Ascending aorta (tissue), 2 donors: ENCODE measurements around the gene ZC2HC1C. TPM values are rescaled to one million over a fixed set of nuclear protein-coding genes. Genes with fewer than 3 reads are reported as not detected.

Experiments used
- DNase-seq, 2 donors: peaks; one replicate each; pipeline ENCODE4 v3.0.0-alpha.2; 2019; ENCODE audit warnings: low spot score in 2 of 2
- H3K27ac ChIP-seq, 2 donors: fragments of 200-600 bp; sonication (generic); one replicate each; pipeline ENCODE4 v1.5.1; 2016 to 2017; ENCODE audit warnings: mild to moderate bottlenecking in 1 of 2
- H3K27me3 ChIP-seq: fragments of 200-600 bp; sonication (generic); one replicate; pipeline ENCODE4 v1.5.1; 2017
- H3K36me3 ChIP-seq, 2 donors: fragments of 200-600 bp; sonication (generic); one replicate each; pipeline ENCODE4 v1.5.1; 2016
- H3K4me1 ChIP-seq, 2 donors: fragments of 200-600 bp; sonication (generic); one replicate each; pipeline ENCODE4 v1.5.1; 2016 to 2017; ENCODE audit warnings: mild to moderate bottlenecking in 1 of 2
- H3K4me3 ChIP-seq, 2 donors: fragments of 200-600 bp; sonication (generic); one replicate each; pipeline ENCODE4 v1.5.1; 2016 to 2017; ENCODE audit warnings: mild to moderate bottlenecking in 1 of 2
- H3K9me3 ChIP-seq, 2 donors: fragments of 200-600 bp; sonication (generic); one replicate each; pipeline ENCODE4 v1.5.1; 2016
- CTCF ChIP-seq, 3 experiments: fragments of 200-600 bp in 2 of 3; fragments of 450-650 bp in 1 of 3; sonication (generic) in 2 of 3; IDR thresholded peaks; one replicate each; pipeline ENCODE4 v1.5.1; 2016 to 2019; ENCODE audit warnings: antibody characterized with exemption in 3 of 3, mild to moderate bottlenecking in 1 of 3, moderate library complexity in 1 of 3
- intact Hi-C: fragments of 100-400 bp; cut with DNase I; formaldehyde crosslinking; loops from one replicate; pipeline ENCODE4 v1.15.1; 2023
- total RNA-seq: library from RNA; depleted of rRNA; stranded (reverse); fragments of >200 nt; gene quantifications from one replicate; pipeline ENCODE4 v1.1.0, GENCODE V29; 2016

ZC2HC1C gene
- total RNA-seq, 1 donor from 2014 or later, result not detected

DNA sequence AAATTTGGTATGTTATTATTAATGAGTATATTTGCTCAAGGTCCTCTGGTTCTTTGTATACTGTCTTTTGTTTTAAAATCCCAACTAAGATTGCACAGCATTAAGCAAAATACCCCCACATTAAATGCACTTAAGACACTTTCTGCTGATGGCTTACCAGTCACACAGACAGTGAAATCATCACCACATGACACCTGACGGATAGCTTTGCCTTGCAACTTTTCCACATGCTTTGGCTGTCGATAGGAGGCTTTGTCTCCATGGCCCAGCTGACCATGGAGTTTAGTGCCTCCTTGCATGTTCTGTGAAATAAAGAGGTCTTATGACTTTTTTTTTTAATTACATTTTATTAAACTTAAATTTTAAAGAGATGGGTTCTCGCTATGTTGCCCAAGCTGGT, 37.7 kb downstream of the ZC2HC1C start:
- Histone ChIP-seq H3K27ac (no peak overlapping the region), H3K36me3 (peaks cover 70 to 94% of the 10 kb centered on the region in 2 donors), H3K9me3 (no peaks in the 10 kb centered on the region), H3K27me3 (no peaks in the 10 kb centered on the region), H3K4me1 (no peaks in the 10 kb centered on the region), H3K4me3 (no peak overlapping the region)
- intact Hi-C loops, result no loop called here
- TF ChIP-seq CTCF (IDR thresholded peaks at IDR 0.05), result no peak
- DNase-seq, result no peak

DNA sequence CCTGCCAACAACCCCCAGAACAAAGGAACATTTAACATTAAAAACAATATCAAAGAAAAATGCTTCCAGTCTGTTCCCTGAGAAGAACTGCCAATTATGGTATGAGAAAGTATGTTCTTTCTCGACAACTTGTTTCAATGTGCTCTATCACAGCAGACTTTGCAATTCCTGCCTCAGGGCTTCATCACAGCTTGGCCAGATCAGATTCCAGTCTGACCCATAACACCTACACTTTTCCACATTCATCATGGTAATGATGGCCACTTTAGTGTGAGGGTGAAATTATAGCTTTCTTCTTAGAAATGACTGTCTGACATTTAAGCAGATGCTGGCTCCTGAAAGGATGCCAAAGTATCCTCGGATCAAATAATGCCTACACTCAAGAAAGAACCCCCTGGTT, 40.4 kb downstream of the ZC2HC1C start:
- intact Hi-C loops, result no loop called here
- H3K27me3 ChIP-seq, result no peaks in the 10 kb centered on the region
- H3K27ac ChIP-seq, result no peak overlapping the region
- no peaks in the 10 kb centered on the region for H3K9me3 ChIP-seq
- no peaks in the 10 kb centered on the region for H3K4me1 ChIP-seq
- no peak for TF ChIP-seq CTCF (IDR thresholded peaks at IDR 0.05)
- peaks cover 84 to 99% of the 10 kb centered on the region in 2 donors for H3K36me3 ChIP-seq
- DNase-seq, result no peak
- no peak overlapping the region for H3K4me3 ChIP-seq

- no peak overlapping the region for H3K4me3 ChIP-seq
- TF ChIP-seq CTCF (IDR thresholded peaks at IDR 0.05), result no peak
- no peaks in the 10 kb centered on the region for H3K4me1 ChIP-seq
- intact Hi-C loops, result no loop called here
- no peaks in the 10 kb centered on the region for H3K27me3 ChIP-seq
- DNase-seq, result no peak
- no peaks in the 10 kb centered on the region for H3K9me3 ChIP-seq
- peaks cover 87 to 96% of the 10 kb centered on the region in 2 donors for H3K36me3 ChIP-seq
- no peak overlapping the region for H3K27ac ChIP-seq
Measured at GRCh38 chr14:75113932-75114539, 44.6 kb downstream of the ZC2HC1C start.

GRCh38 chr14:75119056-75119455, 49.6 kb downstream of the ZC2HC1C start:
- no peaks in the 10 kb centered on the region for H3K9me3 ChIP-seq
- no peaks in the 10 kb centered on the region for H3K27me3 ChIP-seq
- H3K36me3 ChIP-seq, result peaks cover 60 to 61% of the 10 kb centered on the region in 2 donors
- no peak overlapping the region for H3K27ac ChIP-seq
- DNase-seq, result no peak
- H3K4me3 ChIP-seq, result no peak overlapping the region
- TF ChIP-seq CTCF (IDR thresholded peaks at IDR 0.05), result no peak
- H3K4me1 ChIP-seq, result peaks cover 0 to under 1% of the 10 kb centered on the region in 2 donors
- intact Hi-C loops, result no loop called here

DNA sequence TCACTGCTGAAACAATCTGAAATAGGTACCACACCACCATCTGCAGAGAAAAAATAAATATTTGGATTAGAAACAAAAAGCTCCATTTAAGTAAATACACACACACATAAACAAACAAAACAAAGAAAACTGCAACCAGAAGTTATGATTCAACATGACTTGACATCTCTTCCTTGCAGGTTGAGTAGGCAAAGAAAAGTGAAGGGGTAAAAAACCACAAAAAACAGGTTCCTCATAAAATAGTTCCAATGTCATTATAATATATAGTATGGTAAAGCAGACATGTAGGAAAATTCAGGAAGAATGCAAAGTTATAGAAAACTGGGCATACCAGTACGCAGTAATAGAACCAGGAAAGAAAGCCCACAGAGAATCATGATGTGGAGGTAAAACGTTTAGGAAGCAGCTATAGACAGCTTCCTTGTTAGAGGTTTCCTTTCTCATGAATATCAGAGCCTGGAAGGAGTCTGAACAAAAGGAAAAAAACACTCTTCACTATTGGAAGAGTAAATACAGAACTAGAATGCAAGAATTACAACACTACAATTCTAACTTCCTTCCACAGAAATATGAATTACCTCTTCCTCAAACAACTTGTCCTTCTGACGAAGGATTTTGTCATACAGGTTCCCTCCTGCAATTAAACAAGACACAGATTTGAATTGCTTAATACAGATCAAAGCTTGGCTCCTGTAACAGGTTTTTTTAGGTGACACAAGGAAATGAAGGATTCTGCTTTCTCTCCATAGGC, 51.3 kb downstream of the ZC2HC1C start:
- intact Hi-C loops, result no loop called here
- no peak overlapping the region for H3K4me3 ChIP-seq
- no peak overlapping the region for H3K27ac ChIP-seq
- peaks cover 0 to 2% of the 10 kb centered on the region in 2 donors for H3K4me1 ChIP-seq
- DNase-seq, result no peak
- H3K9me3 ChIP-seq, result no peaks in the 10 kb centered on the region
- no peaks in the 10 kb centered on the region for H3K27me3 ChIP-seq
- peaks cover 45 to 47% of the 10 kb centered on the region in 2 donors for H3K36me3 ChIP-seq
- TF ChIP-seq CTCF (IDR thresholded peaks at IDR 0.05), result no peak
